Epithelial cell of proximal tubule (primary cell): ENCODE results near the gene CDH18. TPM values are rescaled to one million over a fixed set of nuclear protein-coding genes. Genes with fewer than 3 reads are reported as not detected.

Source experiments
- DNase-seq: peaks from one replicate; pipeline ENCODE4 v3.0.0-alpha.2; 2011; ENCODE audit warnings: low read depth
- H3K4me3 ChIP-seq: 2 replicates; pipeline ENCODE4 v1.5.1; 2011; ENCODE audit warnings: low read depth, mild to moderate bottlenecking, low read length
- total RNA-seq: library from RNA; depleted of rRNA; stranded (reverse); fragments of >200 nt; gene quantifications from 2 replicates; pipeline ENCODE4 v1.2.3, GENCODE V29; 2015
- TF ChIP-seq, protein P1 (sequence below): conservative IDR thresholded peaks from 2 replicates; pipeline ENCODE4 v1.5.1; 2012; ENCODE audit warnings: low read depth, mild to moderate bottlenecking, low read length

The CDH18 gene
- total RNA-seq, 1 donor from 2014 or later, result not detected

- TF ChIP-seq, protein P1, sequence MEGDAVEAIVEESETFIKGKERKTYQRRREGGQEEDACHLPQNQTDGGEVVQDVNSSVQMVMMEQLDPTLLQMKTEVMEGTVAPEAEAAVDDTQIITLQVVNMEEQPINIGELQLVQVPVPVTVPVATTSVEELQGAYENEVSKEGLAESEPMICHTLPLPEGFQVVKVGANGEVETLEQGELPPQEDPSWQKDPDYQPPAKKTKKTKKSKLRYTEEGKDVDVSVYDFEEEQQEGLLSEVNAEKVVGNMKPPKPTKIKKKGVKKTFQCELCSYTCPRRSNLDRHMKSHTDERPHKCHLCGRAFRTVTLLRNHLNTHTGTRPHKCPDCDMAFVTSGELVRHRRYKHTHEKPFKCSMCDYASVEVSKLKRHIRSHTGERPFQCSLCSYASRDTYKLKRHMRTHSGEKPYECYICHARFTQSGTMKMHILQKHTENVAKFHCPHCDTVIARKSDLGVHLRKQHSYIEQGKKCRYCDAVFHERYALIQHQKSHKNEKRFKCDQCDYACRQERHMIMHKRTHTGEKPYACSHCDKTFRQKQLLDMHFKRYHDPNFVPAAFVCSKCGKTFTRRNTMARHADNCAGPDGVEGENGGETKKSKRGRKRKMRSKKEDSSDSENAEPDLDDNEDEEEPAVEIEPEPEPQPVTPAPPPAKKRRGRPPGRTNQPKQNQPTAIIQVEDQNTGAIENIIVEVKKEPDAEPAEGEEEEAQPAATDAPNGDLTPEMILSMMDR, result no peak
- no peak overlapping the region for H3K4me3 ChIP-seq
- no peak for DNase-seq
Measured at GRCh38 chr5:19918780-19919179, 69.2 kb downstream of the CDH18 start.

- DNase-seq, result no peak
- H3K4me3 ChIP-seq, result no peak overlapping the region
- TF ChIP-seq, protein P1, result no peak
Measured at GRCh38 chr5:19917588-19918122, 70.3 kb downstream of the CDH18 start.

DNA sequence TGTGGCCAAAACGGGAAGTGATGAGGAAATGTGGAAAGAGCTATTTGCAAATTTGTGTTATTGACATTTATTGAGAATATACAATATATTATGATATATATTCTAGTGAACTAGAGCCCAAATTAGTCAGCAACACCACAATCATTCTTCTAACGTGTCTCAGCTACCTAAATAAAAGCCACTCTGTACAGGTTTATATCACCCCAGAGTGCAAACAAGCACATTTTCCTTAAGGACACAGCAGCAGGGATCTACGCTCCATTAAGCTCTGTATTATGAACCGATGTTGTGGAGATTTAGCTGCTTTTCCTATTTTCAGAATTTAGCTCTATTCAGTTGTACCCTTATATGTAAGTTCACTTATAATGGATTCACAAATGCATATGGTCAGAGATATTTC is 77.9 kb downstream of the CDH18 start:
- no peak for DNase-seq
- no peak overlapping the region for H3K4me3 ChIP-seq
- TF ChIP-seq, protein P1, result no peak

DNA sequence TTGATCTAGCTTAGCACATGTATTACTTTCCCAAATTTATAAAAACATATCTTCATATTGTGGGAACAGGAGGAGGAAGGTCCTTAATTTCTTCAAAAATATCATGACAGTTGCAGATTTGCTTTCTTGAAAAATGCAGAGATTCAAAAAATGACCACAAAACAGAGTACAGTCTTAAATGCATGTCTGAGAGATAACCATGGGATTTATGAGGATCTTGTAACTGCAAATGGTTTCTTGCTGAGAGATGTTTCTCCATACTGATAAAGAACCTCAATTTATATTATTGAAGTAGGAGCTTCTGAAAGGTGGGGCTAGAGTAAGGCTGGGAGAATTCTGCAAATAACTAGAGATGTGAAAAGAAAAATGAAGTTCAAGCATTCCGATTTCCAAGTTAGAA is 83.2 kb downstream of the CDH18 start:
- no peak overlapping the region for H3K4me3 ChIP-seq
- no peak for DNase-seq
- TF ChIP-seq, protein P1, result no peak

GRCh38 chr5:19903611-19904010 is 84.4 kb downstream of the CDH18 start:
- no peak for DNase-seq
- TF ChIP-seq, protein P1, result no peak
- no peak overlapping the region for H3K4me3 ChIP-seq

DNA sequence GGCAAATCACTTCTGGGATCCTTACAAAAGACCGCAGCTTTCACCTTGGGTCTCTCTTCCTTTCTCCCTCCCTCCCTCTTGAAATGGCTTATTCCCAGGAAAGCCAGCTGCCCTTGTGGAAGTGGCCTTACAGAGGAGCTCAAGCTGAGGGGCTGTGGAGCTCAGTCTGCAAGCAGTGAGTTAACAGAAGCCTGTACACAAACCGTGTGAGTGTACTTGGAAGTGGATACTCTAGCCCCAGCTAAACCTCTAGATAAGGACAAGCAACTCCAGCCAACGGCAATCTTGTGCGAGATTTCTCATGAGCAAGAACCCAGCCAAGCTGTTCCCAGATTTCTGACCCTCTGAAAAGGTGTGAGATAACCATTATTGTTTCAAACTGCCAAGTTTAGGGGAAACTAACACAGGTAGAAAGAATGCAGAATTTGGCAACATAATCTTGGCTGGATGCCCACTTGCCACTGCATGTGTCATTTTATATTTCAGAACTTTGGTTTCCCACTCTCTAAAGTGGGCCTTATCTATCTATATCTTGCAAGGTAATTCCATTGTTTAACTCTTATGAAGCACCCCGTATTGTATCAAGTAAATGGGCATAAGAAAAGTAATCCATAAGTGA is 85.6 kb downstream of the CDH18 start:
- no peak overlapping the region for H3K4me3 ChIP-seq
- TF ChIP-seq, protein P1, result no peak
- no peak for DNase-seq

GRCh38 chr5:19900269-19900668 is 87.7 kb downstream of the CDH18 start:
- TF ChIP-seq, protein P1, result no peak
- DNase-seq, result no peak
- no peak overlapping the region for H3K4me3 ChIP-seq
